ENCODE results near the gene EP400.
"Not testable (repeated sequence)": the region's sequence is repeated elsewhere in the genome, so short reads cannot be mapped to it uniquely, and the experiment has no call there.

EP400 gene

GRCh38 chr12:131954460-131954859 is 4.7 kb downstream of the EP400 start:
- not testable (repeated sequence) for H3K36me3 ChIP-seq (ENCODE audit: control insufficient read depth, insufficient read depth, low read length); H3K4me1 ChIP-seq (ENCODE audit: control insufficient read depth, insufficient read depth, low read length); H3K9ac ChIP-seq (ENCODE audit: low read length); H3K27me3 ChIP-seq (ENCODE audit: control insufficient read depth, insufficient read depth, low read length); H3K4me3 ChIP-seq (ENCODE audit: low read length); H3K27ac ChIP-seq (ENCODE audit: low read depth, low read length)

GRCh38 chr12:131959116-131959515 is 9.4 kb downstream of the EP400 start:
- peaks cover 2% of the 10 kb centered on the region for H3K4me1 ChIP-seq (ENCODE audit: control insufficient read depth, insufficient read depth, low read length)
- H3K27me3 ChIP-seq (ENCODE audit: control insufficient read depth, insufficient read depth, low read length): no peaks in the 10 kb centered on the region
- no peak overlapping the region for H3K27ac ChIP-seq (ENCODE audit: low read depth, low read length)
- no peak overlapping the region for H3K4me3 ChIP-seq (ENCODE audit: low read length)
- no peak overlapping the region for H3K9ac ChIP-seq (ENCODE audit: low read length)
- H3K36me3 ChIP-seq (ENCODE audit: control insufficient read depth, insufficient read depth, low read length): peaks cover 6% of the 10 kb centered on the region

- no peak overlapping the region for H3K9ac ChIP-seq (ENCODE audit: low read length)
- peaks cover 6% of the 10 kb centered on the region for H3K36me3 ChIP-seq (ENCODE audit: control insufficient read depth, insufficient read depth, low read length)
- H3K27ac ChIP-seq (ENCODE audit: low read depth, low read length): no peak overlapping the region
- no peaks in the 10 kb centered on the region for H3K27me3 ChIP-seq (ENCODE audit: control insufficient read depth, insufficient read depth, low read length)
- no peak overlapping the region for H3K4me3 ChIP-seq (ENCODE audit: low read length)
- H3K4me1 ChIP-seq (ENCODE audit: control insufficient read depth, insufficient read depth, low read length): peaks cover 2% of the 10 kb centered on the region
These were observed 10.2 kb downstream of the EP400 start for GRCh38 chr12:131959641-131960589.

GRCh38 chr12:131960590-131961325 is 11.0 kb downstream of the EP400 start:
- H3K27ac ChIP-seq (ENCODE audit: low read depth, low read length); H3K27me3 ChIP-seq (ENCODE audit: control insufficient read depth, insufficient read depth, low read length); H3K9ac ChIP-seq (ENCODE audit: low read length); H3K4me3 ChIP-seq (ENCODE audit: low read length); H3K36me3 ChIP-seq (ENCODE audit: control insufficient read depth, insufficient read depth, low read length); H3K4me1 ChIP-seq (ENCODE audit: control insufficient read depth, insufficient read depth, low read length): not testable (repeated sequence)

- H3K9ac ChIP-seq (ENCODE audit: low read length); H3K27ac ChIP-seq (ENCODE audit: low read depth, low read length); H3K27me3 ChIP-seq (ENCODE audit: control insufficient read depth, insufficient read depth, low read length); H3K4me3 ChIP-seq (ENCODE audit: low read length); H3K4me1 ChIP-seq (ENCODE audit: control insufficient read depth, insufficient read depth, low read length); H3K36me3 ChIP-seq (ENCODE audit: control insufficient read depth, insufficient read depth, low read length): not testable (repeated sequence)
These were observed 11.6 kb downstream of the EP400 start for GRCh38 chr12:131961328-131961727.

GRCh38 chr12:131962069-131962468 is 12.3 kb downstream of the EP400 start:
- no peak overlapping the region for H3K9ac ChIP-seq (ENCODE audit: low read length)
- no peak overlapping the region for H3K27ac ChIP-seq (ENCODE audit: low read depth, low read length)
- peaks cover 5% of the 10 kb centered on the region for H3K4me1 ChIP-seq (ENCODE audit: control insufficient read depth, insufficient read depth, low read length)
- no peaks in the 10 kb centered on the region for H3K27me3 ChIP-seq (ENCODE audit: control insufficient read depth, insufficient read depth, low read length)
- no peak overlapping the region for H3K4me3 ChIP-seq (ENCODE audit: low read length)
- peaks cover 6% of the 10 kb centered on the region for H3K36me3 ChIP-seq (ENCODE audit: control insufficient read depth, insufficient read depth, low read length)

- no peak overlapping the region for H3K27ac ChIP-seq (ENCODE audit: low read depth, low read length)
- peaks cover 6% of the 10 kb centered on the region for H3K36me3 ChIP-seq (ENCODE audit: control insufficient read depth, insufficient read depth, low read length)
- H3K4me1 ChIP-seq (ENCODE audit: control insufficient read depth, insufficient read depth, low read length): peaks cover 5% of the 10 kb centered on the region
- H3K27me3 ChIP-seq (ENCODE audit: control insufficient read depth, insufficient read depth, low read length): no peaks in the 10 kb centered on the region
- no peak overlapping the region for H3K4me3 ChIP-seq (ENCODE audit: low read length)
- no peak overlapping the region for H3K9ac ChIP-seq (ENCODE audit: low read length)
These were observed 13.6 kb downstream of the EP400 start for GRCh38 chr12:131963381-131963780.

- no peak overlapping the region for H3K9ac ChIP-seq (ENCODE audit: low read length)
- no peak overlapping the region for H3K27ac ChIP-seq (ENCODE audit: low read depth, low read length)
- no peak overlapping the region for H3K4me3 ChIP-seq (ENCODE audit: low read length)
- peaks cover 5% of the 10 kb centered on the region for H3K4me1 ChIP-seq (ENCODE audit: control insufficient read depth, insufficient read depth, low read length)
- H3K27me3 ChIP-seq (ENCODE audit: control insufficient read depth, insufficient read depth, low read length): no peaks in the 10 kb centered on the region
- H3K36me3 ChIP-seq (ENCODE audit: control insufficient read depth, insufficient read depth, low read length): peaks cover 3% of the 10 kb centered on the region
These were observed 15.3 kb downstream of the EP400 start for GRCh38 chr12:131965073-131965472.

GRCh38 chr12:131971226-131971625 is 21.5 kb downstream of the EP400 start:
- no peaks in the 10 kb centered on the region for H3K36me3 ChIP-seq (ENCODE audit: control insufficient read depth, insufficient read depth, low read length)
- no peaks in the 10 kb centered on the region for H3K27me3 ChIP-seq (ENCODE audit: control insufficient read depth, insufficient read depth, low read length)
- H3K4me1 ChIP-seq (ENCODE audit: control insufficient read depth, insufficient read depth, low read length): no peaks in the 10 kb centered on the region
- H3K9ac ChIP-seq (ENCODE audit: low read length): no peak overlapping the region
- H3K27ac ChIP-seq (ENCODE audit: low read depth, low read length): no peak overlapping the region
- H3K4me3 ChIP-seq (ENCODE audit: low read length): no peak overlapping the region

GRCh38 chr12:131975228-131975627 is 25.5 kb downstream of the EP400 start:
- H3K36me3 ChIP-seq (ENCODE audit: control insufficient read depth, insufficient read depth, low read length): peaks cover 2% of the 10 kb centered on the region
- no peaks in the 10 kb centered on the region for H3K4me1 ChIP-seq (ENCODE audit: control insufficient read depth, insufficient read depth, low read length)
- no peaks in the 10 kb centered on the region for H3K27me3 ChIP-seq (ENCODE audit: control insufficient read depth, insufficient read depth, low read length)
- H3K4me3 ChIP-seq (ENCODE audit: low read length): no peak overlapping the region
- no peak overlapping the region for H3K9ac ChIP-seq (ENCODE audit: low read length)
- no peak overlapping the region for H3K27ac ChIP-seq (ENCODE audit: low read depth, low read length)

- no peak overlapping the region for H3K27ac ChIP-seq (ENCODE audit: low read depth, low read length)
- no peak overlapping the region for H3K9ac ChIP-seq (ENCODE audit: low read length)
- no peaks in the 10 kb centered on the region for H3K4me1 ChIP-seq (ENCODE audit: control insufficient read depth, insufficient read depth, low read length)
- H3K4me3 ChIP-seq (ENCODE audit: low read length): no peak overlapping the region
- H3K27me3 ChIP-seq (ENCODE audit: control insufficient read depth, insufficient read depth, low read length): no peaks in the 10 kb centered on the region
- peaks cover 15% of the 10 kb centered on the region for H3K36me3 ChIP-seq (ENCODE audit: control insufficient read depth, insufficient read depth, low read length)
These were observed 29.9 kb downstream of the EP400 start for GRCh38 chr12:131979606-131980005.

- no peak overlapping the region for H3K4me3 ChIP-seq (ENCODE audit: low read length)
These were observed 30.5 kb downstream of the EP400 start for GRCh38 chr12:131980263-131980662.

More at GRCh38 chr12:131980263-131980662, 30.5 kb downstream of the EP400 start:
- no peaks in the 10 kb centered on the region for H3K27me3 ChIP-seq (ENCODE audit: control insufficient read depth, insufficient read depth, low read length)
- H3K9ac ChIP-seq (ENCODE audit: low read length): no peak overlapping the region
- no peak overlapping the region for H3K27ac ChIP-seq (ENCODE audit: low read depth, low read length)
- H3K36me3 ChIP-seq (ENCODE audit: control insufficient read depth, insufficient read depth, low read length): peaks cover 15% of the 10 kb centered on the region
- no peaks in the 10 kb centered on the region for H3K4me1 ChIP-seq (ENCODE audit: control insufficient read depth, insufficient read depth, low read length)

Data from rectal smooth muscle tissue (tissue), 1 donor.